Stimulated activated CD8-positive, alpha-beta memory T cell treated with anti-CD3 and anti-CD28 coated beads, Interleukin-15, amount 100 ng/mL, for 1 hour (primary cell): ENCODE measurements around the gene LRRC23.
"Not testable (repeated sequence)": the region's sequence is repeated elsewhere in the genome, so short reads cannot be mapped to it uniquely, and the experiment has no call there.

Source experiments
- DNase-seq: peaks from one replicate; pipeline ENCODE4 v3.0.0-alpha.2; 2020; ENCODE audit warnings: low read depth

Gene LRRC23, protein sequence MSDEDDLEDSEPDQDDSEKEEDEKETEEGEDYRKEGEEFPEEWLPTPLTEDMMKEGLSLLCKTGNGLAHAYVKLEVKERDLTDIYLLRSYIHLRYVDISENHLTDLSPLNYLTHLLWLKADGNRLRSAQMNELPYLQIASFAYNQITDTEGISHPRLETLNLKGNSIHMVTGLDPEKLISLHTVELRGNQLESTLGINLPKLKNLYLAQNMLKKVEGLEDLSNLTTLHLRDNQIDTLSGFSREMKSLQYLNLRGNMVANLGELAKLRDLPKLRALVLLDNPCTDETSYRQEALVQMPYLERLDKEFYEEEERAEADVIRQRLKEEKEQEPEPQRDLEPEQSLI

GRCh38 chr12:6904280-6905276 lies at the start of gene LRRC23:
TSS of gene LRRC23 (plus strand) at chr12:6904822. CDS start at chr12:6905634, 812 bp downstream.
- DNase-seq: peak; percentile 97

GRCh38 chr12:6855322-6855721 lies 49.3 kb upstream of the LRRC23 start:
- DNase-seq: no peak

DNA sequence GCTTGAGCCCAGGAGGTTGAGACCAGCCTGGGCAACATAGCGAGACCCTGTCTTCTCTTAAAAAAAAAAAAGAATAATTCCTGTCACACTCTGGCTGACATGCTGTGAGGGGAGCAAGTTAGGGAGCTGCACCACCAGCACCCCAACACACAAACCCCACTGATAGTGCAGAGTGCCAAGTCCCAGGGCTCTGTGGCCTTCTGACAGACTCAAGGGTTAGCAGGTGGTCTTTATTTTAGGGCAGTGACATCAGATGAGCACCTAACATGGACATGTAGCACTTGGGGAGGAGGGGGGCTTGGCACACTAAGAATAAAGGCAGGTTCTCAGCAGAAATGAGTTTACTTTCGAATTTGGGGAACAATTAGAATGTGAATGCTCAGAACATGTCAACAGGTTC lies 45.8 kb upstream of the LRRC23 start:
- no peak for DNase-seq

DNA sequence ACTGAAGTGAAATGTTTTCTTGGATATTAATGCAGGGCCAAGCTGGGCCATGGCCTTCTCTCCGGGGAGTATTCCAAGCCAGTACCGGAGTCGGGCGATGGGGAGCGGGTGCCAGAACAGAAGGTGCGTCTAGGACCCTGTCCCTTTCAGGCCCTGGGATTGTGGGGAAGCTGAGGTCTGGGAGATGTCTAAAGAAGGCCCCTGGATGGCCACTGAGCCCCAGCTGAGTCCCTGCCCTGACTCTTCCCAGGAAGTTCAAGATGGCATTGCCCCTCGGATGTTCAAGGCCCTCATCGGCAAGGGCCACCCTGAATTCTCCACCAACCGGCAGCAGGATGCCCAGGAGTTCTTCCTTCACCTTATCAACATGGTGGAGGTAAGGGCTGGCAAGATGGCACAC lies 44.5 kb upstream of the LRRC23 start:
- no peak for DNase-seq

DNA sequence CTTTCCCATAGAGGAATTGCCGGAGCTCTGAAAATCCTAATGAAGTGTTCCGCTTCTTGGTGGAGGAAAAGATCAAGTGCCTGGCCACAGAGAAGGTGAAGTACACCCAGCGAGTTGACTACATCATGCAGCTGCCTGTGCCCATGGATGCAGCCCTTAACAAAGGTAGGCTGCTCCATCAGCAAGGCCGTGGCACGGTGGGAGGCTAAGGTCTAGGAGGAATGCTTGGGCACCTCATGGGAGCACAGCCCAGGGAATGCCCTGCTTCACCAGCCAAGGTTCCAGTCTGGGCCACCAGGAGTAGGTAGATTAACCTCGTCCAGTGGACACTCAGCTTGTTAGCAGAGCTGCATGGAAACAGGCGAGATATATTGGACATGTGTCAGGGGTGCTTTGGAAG lies 43.7 kb upstream of the LRRC23 start:
- DNase-seq: no peak

- no peak for DNase-seq
Observed at GRCh38 chr12:6861391-6861790, 43.2 kb upstream of the LRRC23 start.

DNA sequence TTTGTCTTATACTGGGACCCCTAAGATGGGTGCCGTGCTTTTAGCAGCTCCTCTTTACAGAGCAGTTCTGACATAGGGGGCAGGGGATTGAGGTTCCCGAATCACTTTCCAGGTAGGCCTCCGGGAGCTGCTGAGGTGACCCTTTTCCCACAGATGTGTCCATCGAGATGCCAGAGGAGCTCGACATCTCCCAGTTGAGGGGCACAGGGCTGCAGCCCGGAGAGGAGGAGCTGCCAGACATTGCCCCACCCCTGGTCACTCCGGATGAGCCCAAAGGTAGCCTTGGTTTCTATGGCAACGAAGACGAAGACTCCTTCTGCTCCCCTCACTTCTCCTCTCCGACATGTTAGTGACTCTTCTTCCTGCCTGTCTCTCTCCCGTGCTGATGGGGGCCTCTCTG lies 41.6 kb upstream of the LRRC23 start:
- no peak for DNase-seq

DNA sequence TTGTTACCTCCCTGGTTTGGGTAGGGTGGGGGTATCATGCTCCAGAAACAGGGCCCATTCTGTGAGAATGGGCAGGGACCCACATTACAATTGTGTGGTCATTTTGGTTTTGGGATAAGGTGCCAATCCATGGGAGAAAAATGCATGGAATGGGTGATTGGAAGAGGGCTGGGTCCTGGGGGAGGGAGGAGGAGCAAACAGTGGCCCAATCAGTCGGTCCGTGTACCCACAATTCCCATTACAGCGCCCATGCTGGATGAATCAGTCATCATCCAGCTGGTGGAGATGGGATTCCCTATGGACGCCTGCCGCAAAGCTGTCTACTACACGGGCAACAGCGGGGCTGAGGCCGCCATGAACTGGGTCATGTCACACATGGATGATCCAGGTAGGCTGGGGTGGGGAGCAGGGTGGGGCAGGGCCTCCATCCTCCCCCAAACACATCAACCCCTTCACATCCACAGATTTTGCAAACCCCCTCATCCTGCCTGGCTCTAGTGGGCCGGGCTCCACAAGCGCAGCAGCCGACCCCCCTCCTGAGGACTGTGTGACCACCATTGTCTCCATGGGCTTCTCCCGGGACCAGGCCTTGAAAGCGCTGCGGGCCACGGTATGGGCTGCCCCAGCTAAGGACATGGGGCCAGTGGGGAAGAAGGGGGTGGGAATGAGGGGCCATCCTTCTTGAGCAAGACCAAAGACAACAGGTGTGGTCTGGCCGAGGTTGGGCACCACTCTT lies 40.9 kb upstream of the LRRC23 start:
- DNase-seq: no peak

- DNase-seq: not testable (repeated sequence)
Observed at GRCh38 chr12:6865307-6865706, 39.3 kb upstream of the LRRC23 start.

GRCh38 chr12:6866163-6866919 lies 38.3 kb upstream of the LRRC23 start:
- DNase-seq: no peak

- DNase-seq: no peak
Observed at GRCh38 chr12:6866920-6867412, 37.7 kb upstream of the LRRC23 start.

DNA sequence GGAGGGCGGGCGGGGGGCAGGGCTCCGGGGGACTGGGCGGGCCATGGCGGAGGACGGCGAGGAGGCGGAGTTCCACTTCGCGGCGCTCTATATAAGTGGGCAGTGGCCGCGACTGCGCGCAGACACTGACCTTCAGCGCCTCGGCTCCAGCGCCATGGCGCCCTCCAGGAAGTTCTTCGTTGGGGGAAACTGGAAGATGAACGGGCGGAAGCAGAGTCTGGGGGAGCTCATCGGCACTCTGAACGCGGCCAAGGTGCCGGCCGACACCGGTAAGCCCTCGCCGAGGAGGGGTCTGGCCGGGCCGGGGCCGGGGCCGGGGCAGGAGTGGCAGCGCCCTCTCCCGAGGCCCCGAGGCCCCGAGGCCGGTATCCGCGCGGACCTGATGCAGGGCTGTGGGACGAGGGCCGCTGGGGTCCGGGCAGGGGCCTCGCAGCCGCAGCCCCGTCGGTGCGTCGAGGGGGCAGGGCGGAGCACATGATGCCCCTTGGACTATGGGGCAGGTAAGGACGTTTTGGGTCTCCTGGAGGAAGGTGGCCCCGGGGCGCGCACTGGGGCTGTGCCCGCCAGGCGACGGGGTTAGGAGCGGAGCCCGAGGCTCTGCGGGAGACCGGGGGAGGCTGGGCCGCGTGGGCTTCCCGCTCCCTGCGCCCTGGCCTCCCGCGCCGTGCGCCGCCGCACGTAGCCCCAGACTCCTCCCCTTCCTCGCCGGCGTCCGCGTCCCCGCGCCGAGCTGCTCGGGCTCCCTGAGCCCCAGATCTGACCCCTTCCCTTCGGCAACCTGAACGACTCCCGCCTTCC lies 37.0 kb upstream of the LRRC23 start, which contains the start of gene TPI1:
TSS of gene TPI1 (plus strand) at position 119 of the 798 bp plus-strand sequence. CDS start at position 155, 36 bp downstream.
- DNase-seq: peak; percentile 61

DNA sequence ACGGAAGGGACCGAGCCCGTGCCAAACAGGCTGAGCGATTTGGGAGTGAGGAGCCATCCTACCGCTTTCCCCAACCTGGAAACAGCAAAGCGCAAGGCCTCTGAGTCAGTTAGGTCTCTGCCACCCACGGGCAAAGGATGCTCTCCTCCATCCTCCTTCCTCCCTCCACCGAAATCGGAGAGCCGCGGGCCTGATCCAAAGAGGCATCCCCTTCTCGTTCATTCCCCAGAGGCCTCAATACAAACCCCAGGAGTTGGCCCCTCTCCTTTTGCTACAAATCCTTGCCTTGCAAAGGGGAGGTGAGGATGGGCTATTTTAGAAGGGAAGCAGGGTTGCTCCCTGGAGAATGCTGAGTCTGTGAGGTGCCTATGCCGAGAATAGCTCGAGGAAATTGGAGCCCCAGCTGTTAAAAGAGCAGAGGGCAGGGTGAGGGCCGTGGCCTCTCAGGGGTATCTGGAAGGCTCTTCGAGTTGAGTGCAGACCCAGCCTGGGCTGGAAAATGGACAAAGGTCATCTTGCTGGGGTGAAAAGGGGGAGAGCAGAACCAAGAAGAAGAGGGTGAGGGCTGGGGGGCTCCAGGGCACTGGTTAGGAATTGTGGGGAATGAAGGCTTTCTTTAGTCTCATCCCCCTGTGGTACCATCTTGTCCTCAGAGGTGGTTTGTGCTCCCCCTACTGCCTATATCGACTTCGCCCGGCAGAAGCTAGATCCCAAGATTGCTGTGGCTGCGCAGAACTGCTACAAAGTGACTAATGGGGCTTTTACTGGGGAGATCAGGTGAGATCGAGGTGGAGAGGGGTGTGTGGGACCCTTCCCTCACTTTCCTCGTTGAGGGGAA lies 36.2 kb upstream of the LRRC23 start:
- DNase-seq: no peak

DNA sequence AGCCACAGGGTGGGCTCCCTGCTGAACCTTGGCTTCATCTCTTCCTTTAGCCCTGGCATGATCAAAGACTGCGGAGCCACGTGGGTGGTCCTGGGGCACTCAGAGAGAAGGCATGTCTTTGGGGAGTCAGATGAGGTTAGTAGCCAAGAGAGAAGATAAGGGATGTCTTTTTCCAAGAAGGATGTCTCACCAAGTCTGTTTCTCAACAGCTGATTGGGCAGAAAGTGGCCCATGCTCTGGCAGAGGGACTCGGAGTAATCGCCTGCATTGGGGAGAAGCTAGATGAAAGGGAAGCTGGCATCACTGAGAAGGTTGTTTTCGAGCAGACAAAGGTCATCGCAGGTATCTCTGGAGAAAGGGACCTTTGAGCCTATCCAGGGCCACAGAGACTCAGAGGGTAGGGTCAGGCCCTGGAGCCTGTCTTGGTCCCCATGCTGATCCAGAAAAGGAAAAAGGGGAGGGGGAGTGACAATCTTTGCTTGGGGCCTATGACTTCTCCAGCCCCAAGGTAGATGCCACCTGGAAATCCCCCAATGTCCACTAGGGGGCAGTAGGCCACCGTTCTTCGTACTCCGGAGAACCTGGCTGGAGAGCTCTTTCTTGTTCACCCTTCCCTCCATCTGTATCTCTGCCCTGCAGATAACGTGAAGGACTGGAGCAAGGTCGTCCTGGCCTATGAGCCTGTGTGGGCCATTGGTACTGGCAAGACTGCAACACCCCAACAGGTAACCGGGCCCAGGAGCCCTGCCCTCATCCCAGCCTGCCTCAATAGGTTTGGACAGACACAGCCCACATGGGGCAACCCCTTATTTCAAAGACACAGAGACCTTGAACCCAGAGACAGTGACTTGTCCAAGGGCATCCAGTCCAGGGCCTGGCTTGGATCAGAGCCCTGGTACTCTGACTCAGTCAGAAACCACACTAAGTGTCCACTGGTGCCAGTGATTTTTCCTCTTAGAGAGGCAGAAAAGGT lies 35.3 kb upstream of the LRRC23 start:
- peak; percentile 82 for DNase-seq

DNA sequence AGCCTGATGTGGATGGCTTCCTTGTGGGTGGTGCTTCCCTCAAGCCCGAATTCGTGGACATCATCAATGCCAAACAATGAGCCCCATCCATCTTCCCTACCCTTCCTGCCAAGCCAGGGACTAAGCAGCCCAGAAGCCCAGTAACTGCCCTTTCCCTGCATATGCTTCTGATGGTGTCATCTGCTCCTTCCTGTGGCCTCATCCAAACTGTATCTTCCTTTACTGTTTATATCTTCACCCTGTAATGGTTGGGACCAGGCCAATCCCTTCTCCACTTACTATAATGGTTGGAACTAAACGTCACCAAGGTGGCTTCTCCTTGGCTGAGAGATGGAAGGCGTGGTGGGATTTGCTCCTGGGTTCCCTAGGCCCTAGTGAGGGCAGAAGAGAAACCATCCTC lies 34.3 kb upstream of the LRRC23 start:
- not testable (repeated sequence) for DNase-seq

DNA sequence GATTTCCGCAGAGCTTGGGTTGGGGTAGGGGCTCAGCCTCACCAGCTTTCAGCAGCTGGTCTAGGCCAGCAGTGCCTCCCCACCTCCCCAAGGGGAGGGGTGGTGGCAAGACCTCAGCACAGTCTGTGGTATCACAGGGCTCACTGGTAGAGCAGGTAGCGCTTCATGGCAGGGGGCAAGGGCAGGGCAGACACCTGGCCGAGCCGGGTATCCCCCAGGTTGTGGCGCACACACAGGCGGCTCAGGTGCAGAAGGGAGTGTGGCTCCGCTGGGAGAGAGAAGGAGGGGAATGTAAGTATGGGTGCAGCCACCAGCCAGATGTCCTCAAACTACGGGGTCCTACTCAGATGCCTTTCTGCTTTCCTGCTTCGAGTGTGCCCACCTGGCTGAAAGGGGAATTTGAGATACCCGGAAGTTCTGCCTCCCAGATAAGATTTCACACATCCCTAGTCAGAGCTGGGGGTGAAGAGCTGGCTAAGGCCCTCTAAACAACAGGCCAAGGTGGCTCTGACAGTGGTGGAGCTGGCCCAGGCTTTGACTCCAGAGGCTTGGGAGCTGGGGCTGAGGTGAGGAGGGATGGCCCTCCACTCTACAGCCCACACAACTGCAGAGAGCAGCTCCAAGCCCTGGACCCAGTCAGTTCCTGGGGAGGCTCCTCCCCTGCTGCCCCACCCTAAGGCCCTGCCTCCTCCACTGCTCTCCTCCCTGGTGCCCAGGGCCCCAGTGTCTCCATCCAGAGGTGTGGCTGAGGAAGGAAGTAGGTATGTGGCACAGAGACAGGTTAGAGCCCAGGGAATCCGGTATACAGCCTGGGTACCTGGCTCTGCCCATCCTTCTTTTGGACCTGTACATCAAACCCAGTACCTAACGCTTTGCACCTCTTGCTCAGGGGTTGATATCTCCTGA lies 33.3 kb upstream of the LRRC23 start:
- no peak for DNase-seq
